ENCODE data around the gene SOX6.
A peak's percentile ranks its signal among the peaks of the same experiment; 100 is the strongest.
"Not testable (repeated sequence)": the region's sequence is repeated elsewhere in the genome, so short reads cannot be mapped to it uniquely, and the experiment has no call there.

Gene SOX6

GRCh38 chr11:16154715-16155396 is 201.5 kb downstream of the SOX6 start:
- peak in 1 of 2 donors; percentile 17 for DNase-seq (ENCODE audit: low read depth in 2 of 2)
- no peak for TF ChIP-seq CTCF (IDR thresholded peaks at IDR 0.05; ENCODE audit: low read depth, low read length)
- H3K4me3 ChIP-seq (replicated peaks in 1 of 2; ENCODE audit: low read depth in 2 of 2, low read length in 2 of 2) = no peak overlapping the region

DNA sequence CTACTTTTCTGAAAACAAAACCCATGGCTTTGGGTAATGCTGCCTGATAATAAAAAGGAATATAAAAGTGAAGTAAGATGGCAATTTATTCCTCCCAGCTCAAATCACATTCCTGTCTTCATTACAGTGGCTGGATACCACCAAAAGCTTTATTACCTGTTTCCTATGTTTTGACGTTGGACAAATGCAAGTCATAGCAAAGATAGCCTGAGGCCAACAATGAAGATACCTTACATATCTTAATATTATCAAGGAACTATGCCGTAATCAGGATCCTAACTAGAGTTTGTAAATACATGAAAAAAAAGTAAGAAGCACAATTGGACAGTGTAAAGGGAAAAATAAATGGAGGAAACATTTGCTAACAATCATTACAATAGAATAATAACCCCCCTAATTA is 202.4 kb downstream of the SOX6 start:
- TF ChIP-seq CTCF (IDR thresholded peaks at IDR 0.05; ENCODE audit: low read depth, low read length) = no peak
- no peak for DNase-seq (ENCODE audit: low read depth in 2 of 2)
- no peak overlapping the region for H3K4me3 ChIP-seq (replicated peaks in 1 of 2; ENCODE audit: low read depth in 2 of 2, low read length in 2 of 2)

DNA sequence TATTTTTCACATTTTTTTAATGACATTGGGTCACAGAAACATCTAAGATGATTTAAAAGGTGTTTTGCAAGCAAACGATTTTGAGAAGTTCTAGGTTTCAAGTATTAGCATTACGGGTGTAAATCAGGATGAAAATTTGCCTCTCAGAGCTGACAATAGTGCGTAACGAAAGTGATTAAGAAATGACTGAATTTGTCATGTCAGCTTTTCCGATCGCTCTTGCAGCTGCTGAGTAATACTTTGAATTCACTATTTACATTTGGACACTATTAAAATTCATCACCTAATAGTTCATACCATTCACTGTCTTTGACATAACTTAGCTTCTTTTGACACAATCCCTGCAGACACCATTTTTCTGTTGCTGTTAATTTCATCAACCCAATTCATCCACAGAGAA is 205.2 kb downstream of the SOX6 start:
- no peak for TF ChIP-seq CTCF (IDR thresholded peaks at IDR 0.05; ENCODE audit: low read depth, low read length)
- no peak for DNase-seq (ENCODE audit: low read depth in 2 of 2)
- no peak overlapping the region for H3K4me3 ChIP-seq (replicated peaks in 1 of 2; ENCODE audit: low read depth in 2 of 2, low read length in 2 of 2)

DNA sequence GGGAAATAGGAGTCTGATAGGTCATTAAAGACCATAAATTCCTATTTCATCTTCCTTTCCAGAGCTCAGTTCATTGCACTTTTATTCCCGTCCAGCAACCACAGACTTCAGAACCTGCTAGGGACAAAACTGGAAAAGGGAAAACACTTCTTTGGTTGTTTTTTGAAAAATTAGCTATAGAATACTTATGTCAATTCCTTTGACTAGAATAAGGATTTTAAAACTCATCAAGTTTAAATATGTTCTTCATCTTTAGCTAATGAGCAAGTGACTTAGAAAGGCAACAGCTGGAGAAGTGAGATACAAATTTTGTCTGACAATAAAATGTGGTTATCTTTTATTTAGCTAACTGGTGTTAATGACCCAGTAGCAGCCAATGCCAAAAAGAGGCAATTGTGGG is 206.9 kb downstream of the SOX6 start:
- no peak for TF ChIP-seq CTCF (IDR thresholded peaks at IDR 0.05; ENCODE audit: low read depth, low read length)
- no peak overlapping the region for H3K4me3 ChIP-seq (replicated peaks in 1 of 2; ENCODE audit: low read depth in 2 of 2, low read length in 2 of 2)
- DNase-seq (ENCODE audit: low read depth in 2 of 2) = no peak

GRCh38 chr11:16148301-16148931 is 207.9 kb downstream of the SOX6 start:
- no peak overlapping the region for H3K4me3 ChIP-seq (replicated peaks in 1 of 2; ENCODE audit: low read depth in 2 of 2, low read length in 2 of 2)
- peak; percentile 2 to 59 for DNase-seq (ENCODE audit: low read depth in 2 of 2)
- no peak for TF ChIP-seq CTCF (IDR thresholded peaks at IDR 0.05; ENCODE audit: low read depth, low read length)

DNA sequence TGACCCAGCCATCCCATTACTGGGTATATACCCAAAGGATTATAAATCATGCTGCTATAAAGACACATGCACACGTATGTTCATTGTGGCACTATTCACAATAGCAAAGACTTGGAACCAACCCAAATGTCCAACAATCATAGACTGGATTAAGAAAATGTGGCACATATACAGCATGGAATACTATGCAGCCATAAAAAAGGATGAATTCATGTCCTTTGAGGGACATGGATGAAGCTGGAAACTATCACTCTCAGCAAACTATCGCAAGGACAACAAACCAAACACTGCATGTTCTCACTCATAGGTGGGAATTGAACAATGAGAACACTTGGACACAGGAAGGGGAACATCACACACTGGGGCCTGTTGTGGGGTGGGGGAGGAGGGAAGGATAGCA is 209.4 kb downstream of the SOX6 start:
- not testable (repeated sequence) for H3K4me3 ChIP-seq (replicated peaks in 1 of 2; ENCODE audit: low read depth in 2 of 2, low read length in 2 of 2); DNase-seq (ENCODE audit: low read depth in 2 of 2)

DNA sequence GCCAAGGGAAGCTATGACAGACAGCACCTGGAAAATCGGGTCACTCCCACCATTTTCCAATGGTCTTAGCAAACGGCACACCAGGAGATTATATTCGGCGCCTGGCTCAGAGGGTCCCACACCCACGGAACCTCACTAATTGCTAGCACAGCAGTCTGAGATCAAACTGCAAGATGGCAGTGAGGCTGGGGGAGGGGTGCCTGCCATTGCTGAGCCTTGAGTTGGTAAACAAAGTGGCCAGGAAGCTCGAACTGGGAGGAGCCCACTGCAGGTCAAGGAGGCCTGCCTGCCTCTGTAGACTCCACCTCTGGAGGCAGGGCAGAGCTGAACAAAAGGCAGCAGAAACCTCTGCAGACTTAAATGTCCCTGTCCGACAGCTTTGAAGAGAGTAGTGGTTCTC is 214.7 kb downstream of the SOX6 start:
- not testable (repeated sequence) for DNase-seq (ENCODE audit: low read depth in 2 of 2); H3K4me3 ChIP-seq (replicated peaks in 1 of 2; ENCODE audit: low read depth in 2 of 2, low read length in 2 of 2)

- H3K4me3 ChIP-seq (replicated peaks in 1 of 2; ENCODE audit: low read depth in 2 of 2, low read length in 2 of 2); DNase-seq (ENCODE audit: low read depth in 2 of 2): not testable (repeated sequence)
Measured at GRCh38 chr11:16141162-16141561, 215.2 kb downstream of the SOX6 start.

Measured in cardiac fibroblast (primary cell).